NT2/D1 (cell line): Measurements from ENCODE around the gene CFAP65.

ENCODE experiments used
- DNase-seq: peaks from one replicate; pipeline ENCODE4 v3.0.0-alpha.2; 2011; ENCODE audit warnings: low read depth, low spot score
- H3K27me3 ChIP-seq: 2 replicates; pipeline ENCODE4 v1.6.0; 2011; ENCODE audit warnings: mild to moderate bottlenecking; ENCODE audit not compliant: insufficient read length, insufficient read depth
- H3K36me3 ChIP-seq: 2 replicates; pipeline ENCODE4 v1.6.1; 2011; ENCODE audit warnings: mild to moderate bottlenecking, low read length, mixed read lengths; ENCODE audit not compliant: insufficient read depth, insufficient read length
- H3K4me1 ChIP-seq: 2 replicates; pipeline ENCODE4 v1.5.1; 2011; ENCODE audit not compliant: insufficient read depth, insufficient read length
- H3K4me3 ChIP-seq: 2 replicates; pipeline ENCODE4 v1.5.1; 2011; ENCODE audit warnings: low read depth; ENCODE audit not compliant: insufficient read length
- H3K9ac ChIP-seq: 2 replicates; pipeline ENCODE4 v1.6.0; 2011; ENCODE audit warnings: low read depth; ENCODE audit not compliant: insufficient read length
- H3K9me3 ChIP-seq: 2 replicates; pipeline ENCODE4 v1.5.1; 2011; ENCODE audit warnings: mild to moderate bottlenecking, low read length; ENCODE audit not compliant: insufficient read depth
- SUZ12 ChIP-seq: IDR thresholded peaks from 2 replicates; pipeline ENCODE4 v1.6.1; 2011; ENCODE audit not compliant: insufficient read length, insufficient read depth; ENCODE audit errors: extremely low read depth
- YY1 ChIP-seq: IDR thresholded peaks from 2 replicates; pipeline ENCODE4 v1.6.1; 2011; ENCODE audit not compliant: insufficient read length, insufficient read depth
- ZNF274 ChIP-seq: IDR thresholded peaks from 2 replicates; pipeline ENCODE4 v1.6.1; 2011; ENCODE audit warnings: mild to moderate bottlenecking, low read depth, low read length

Gene CFAP65

DNA sequence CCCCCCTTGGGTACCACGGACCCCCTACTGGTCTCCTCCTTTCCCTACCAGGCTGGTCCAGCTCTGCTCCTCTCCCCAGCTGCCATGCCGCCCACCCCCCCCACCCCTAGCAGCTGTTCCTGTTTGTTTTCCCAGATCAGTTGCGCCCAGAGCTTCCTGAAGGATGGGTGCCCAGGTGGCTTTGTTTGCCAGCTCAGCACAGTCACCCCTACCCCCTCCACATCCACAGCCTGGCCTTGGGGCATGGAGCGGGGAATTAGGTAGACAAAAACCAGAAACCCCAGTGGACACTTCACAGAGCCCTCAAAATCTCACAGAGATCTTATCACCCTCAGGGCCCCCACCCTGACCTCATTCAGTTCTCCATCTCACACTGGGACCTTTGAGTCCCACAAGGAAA lies 44.4 kb downstream of the CFAP65 start:
- TF ChIP-seq ZNF274 (no peak), YY1 (no peak), SUZ12 (no peak)
- no peak for DNase-seq
- H3K4me3 ChIP-seq, result no peak overlapping the region
- H3K36me3 ChIP-seq, result no peaks in the 10 kb centered on the region
- H3K4me1 ChIP-seq, result peaks cover 34% of the 10 kb centered on the region
- no peaks in the 10 kb centered on the region for H3K9me3 ChIP-seq
- H3K9ac ChIP-seq, result no peak overlapping the region
- H3K27me3 ChIP-seq, result peaks cover 99% of the 10 kb centered on the region

DNA sequence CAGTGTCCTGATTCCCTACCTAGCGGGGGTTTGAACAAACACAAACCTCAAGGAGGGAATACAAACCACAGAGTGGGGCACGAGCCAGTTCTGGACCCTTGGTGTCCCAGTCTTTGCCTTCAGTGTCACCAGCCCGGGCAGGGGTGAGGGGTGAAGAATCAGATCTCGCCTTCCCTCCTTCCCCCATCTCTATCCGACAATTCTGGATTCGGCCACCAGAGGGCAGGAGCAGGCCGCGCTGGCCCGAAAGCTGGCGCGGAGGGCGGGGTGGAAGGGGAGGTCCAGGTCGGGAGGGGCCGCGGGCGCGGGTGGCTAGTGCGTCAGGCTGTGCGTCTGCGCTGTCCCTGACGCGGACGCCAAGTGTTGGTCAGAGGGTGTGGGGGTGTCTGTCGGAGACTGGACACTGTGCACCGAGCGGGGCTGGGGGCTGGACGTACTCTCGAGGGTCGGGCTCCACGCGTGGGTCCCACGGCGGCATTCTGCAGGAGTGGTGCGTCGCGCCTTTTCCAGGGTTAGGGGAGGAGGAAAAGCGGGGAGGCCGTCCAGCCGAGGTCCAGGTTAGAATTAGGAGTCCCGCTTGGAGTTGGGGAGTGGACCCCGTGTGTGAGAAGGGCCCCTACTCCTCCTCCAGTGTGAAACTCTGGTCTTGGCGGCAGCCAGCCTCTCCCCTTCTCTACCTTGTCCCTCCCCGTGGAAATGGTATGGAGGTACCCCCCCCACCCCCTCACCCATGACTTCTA lies 45.2 kb downstream of the CFAP65 start:
- no peak overlapping the region for H3K9ac ChIP-seq
- H3K4me1 ChIP-seq, result peaks cover 31% of the 10 kb centered on the region
- no peak for TF ChIP-seq SUZ12
- TF ChIP-seq ZNF274, result no peak
- no peak for TF ChIP-seq YY1
- H3K9me3 ChIP-seq, result no peaks in the 10 kb centered on the region
- H3K27me3 ChIP-seq, result peaks cover 99% of the 10 kb centered on the region
- peak overlapping the region; percentile 24 for H3K4me3 ChIP-seq
- DNase-seq, result peak; percentile 58
- H3K36me3 ChIP-seq, result no peaks in the 10 kb centered on the region

DNA sequence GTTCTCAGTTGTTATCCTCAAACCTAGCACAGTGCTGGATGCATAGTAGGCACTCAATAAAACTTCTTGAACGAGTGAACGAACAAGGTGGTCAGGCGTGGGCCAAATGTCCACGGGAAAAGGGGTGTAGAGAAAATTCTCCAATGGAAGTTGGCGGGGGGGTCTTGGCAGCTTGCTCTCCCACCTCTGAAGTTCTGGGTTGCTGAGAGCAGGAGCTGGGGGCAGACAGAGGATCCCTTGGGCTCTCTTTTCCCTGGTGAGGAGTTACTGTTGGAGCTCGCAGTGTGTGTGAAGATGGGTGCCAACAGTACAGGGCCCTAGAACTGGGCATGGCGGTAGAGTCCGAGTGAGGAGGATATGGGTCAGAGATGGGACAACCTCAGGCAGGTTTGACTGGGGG lies 45.8 kb downstream of the CFAP65 start:
- TF ChIP-seq ZNF274 (no peak), YY1 (no peak), SUZ12 (no peak)
- Histone ChIP-seq H3K36me3 (no peaks in the 10 kb centered on the region), H3K27me3 (peaks cover 99% of the 10 kb centered on the region), H3K9me3 (no peaks in the 10 kb centered on the region), H3K9ac (no peak overlapping the region), H3K4me3 (no peak overlapping the region), H3K4me1 (peaks cover 25% of the 10 kb centered on the region)
- DNase-seq, result no peak

DNA sequence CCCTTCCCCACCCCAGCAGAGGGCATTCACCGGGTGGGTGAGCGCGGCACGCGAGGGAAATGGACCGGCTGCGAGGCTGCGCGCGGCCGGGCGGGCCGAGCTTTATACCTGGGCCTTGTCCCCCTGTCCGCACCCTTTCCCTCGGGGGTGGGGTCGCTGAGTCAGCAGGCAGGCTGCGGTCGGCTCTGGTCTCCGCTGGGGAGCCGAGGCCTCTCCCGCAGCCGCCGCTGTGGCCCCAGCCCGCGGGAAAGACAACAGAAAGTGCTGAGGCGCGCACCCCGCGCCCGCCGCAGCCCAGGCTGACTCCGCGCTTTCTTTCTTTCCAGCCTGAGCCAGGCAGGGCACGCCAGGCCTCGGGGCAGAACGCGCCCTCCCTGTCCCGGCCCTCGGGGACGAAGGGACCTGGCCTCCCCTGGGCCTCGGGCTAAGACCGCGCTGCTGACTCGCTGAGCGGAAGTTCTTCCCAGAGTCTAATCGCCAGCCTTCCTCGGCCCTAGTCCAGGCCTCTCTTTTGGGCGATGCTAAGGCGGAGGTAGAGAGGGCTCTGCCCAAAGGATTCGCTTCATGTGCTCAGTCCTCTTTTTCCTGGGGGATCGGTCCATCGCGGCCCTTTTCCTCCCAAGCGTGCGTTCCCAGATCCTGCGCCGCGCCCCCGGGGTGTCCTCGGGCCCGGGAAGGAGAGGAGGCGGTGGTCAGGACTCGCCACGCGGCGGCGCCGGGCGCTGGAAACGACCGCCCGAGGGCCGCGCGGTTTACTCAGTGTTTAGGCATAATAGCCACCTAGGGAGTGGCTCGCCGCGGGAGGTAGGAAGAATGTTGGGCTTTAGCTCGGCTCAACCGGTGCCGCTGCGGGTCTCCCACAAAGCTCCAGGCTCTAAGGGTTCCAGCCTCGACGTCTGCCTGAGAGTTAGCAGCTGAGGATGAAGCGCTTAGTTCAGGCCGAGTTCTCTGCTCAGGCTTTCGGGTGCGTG lies 47.7 kb downstream of the CFAP65 start, which contains the start of gene CRYBA2:
TSS of gene CRYBA2 (minus strand) at position 78 of the 971 bp plus-strand sequence. CDS start 246 bp downstream, outside the sequence.
- H3K9me3 ChIP-seq, result no peaks in the 10 kb centered on the region
- H3K9ac ChIP-seq, result peak within 1 kb of the TSS; percentile 73
- H3K4me3 ChIP-seq, result peak within 1 kb of the TSS; percentile 22
- H3K27me3 ChIP-seq, result peaks cover 100% of the 10 kb centered on the region
- TF ChIP-seq ZNF274 (no peak), YY1 (no peak), SUZ12 (no peak)
- DNase-seq, result no peak
- H3K4me1 ChIP-seq, result peaks cover 12% of the 10 kb centered on the region
- no peaks in the 10 kb centered on the region for H3K36me3 ChIP-seq

DNA sequence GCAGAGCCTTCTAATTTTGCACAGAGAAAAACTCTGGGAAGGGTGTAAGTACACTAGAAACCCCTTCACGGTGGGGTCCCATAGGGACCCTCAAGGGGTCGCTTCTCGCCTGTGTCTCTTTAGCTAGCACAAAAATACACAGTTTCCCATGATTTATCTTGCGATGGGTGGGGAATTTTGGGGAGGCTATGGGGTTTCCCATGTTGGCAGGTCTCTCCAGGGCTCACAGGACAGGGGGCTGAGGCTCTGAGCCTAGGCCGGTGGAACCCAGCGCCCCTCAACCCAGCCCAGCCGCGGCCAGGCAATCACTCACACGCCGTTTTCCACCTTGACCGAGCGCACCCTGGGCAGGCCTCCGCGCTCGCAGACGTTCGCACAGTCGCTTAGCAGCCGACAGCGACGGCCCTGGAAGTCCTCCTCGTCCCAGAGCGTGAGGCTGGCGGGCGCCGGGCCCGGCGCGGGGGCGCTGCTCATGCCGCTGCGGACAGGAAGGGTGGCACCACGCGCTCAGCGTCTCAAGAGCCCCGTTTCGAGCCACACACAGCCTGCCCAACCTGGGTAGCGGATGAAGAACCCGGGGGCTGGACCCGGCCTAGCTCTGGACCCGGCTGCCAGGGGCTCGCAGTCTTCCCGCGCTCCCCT lies 48.5 kb downstream of the CFAP65 start:
- no peak for DNase-seq
- peak overlapping the region; percentile 73 for H3K9ac ChIP-seq
- H3K36me3 ChIP-seq, result no peaks in the 10 kb centered on the region
- H3K4me3 ChIP-seq, result peak overlapping the region; percentile 22
- H3K9me3 ChIP-seq, result no peaks in the 10 kb centered on the region
- peaks cover 100% of the 10 kb centered on the region for H3K27me3 ChIP-seq
- H3K4me1 ChIP-seq, result peaks cover 9% of the 10 kb centered on the region
- TF ChIP-seq ZNF274 (no peak), SUZ12 (peak; percentile 87)

DNA sequence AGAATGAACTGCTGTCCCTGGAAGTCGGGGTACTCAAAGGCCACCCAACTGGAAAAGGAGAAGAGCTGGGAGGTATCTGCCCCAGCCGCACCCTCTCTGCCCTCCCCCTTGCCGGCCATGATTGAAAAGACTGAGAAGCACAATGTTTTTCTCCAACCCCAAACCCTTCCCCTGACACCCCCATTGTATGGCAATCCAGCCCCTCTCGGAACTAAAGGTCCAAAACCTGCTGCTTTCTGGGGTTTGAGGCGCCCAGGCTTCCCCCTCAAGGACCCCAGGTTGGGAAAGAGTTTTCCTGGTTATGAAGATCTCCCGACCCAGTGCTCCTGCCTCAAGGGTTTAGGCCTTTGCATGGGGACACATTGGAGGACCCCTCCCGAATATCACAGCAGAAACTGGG lies 49.1 kb downstream of the CFAP65 start:
- Histone ChIP-seq H3K9ac (no peak overlapping the region), H3K9me3 (no peaks in the 10 kb centered on the region), H3K4me3 (no peak overlapping the region), H3K4me1 (peaks cover 9% of the 10 kb centered on the region), H3K27me3 (peaks cover 100% of the 10 kb centered on the region), H3K36me3 (no peaks in the 10 kb centered on the region)
- DNase-seq, result no peak
- TF ChIP-seq YY1 (no peak), SUZ12 (no peak), ZNF274 (no peak)
